T-helper 9 cell (primary cell): ENCODE results near the gene BCO1.
"Not testable (repeated sequence)": the region's sequence is repeated elsewhere in the genome, so short reads cannot be mapped to it uniquely, and the experiment has no call there.

Source experiments
- DNase-seq: peaks from one replicate; pipeline ENCODE4 v3.0.0-alpha.2; 2020
- total RNA-seq, 2 donors: gene quantifications; one replicate each; lab custom pipeline; 2026; lab: John Stamatoyannopoulos, UW

BCO1 gene, protein sequence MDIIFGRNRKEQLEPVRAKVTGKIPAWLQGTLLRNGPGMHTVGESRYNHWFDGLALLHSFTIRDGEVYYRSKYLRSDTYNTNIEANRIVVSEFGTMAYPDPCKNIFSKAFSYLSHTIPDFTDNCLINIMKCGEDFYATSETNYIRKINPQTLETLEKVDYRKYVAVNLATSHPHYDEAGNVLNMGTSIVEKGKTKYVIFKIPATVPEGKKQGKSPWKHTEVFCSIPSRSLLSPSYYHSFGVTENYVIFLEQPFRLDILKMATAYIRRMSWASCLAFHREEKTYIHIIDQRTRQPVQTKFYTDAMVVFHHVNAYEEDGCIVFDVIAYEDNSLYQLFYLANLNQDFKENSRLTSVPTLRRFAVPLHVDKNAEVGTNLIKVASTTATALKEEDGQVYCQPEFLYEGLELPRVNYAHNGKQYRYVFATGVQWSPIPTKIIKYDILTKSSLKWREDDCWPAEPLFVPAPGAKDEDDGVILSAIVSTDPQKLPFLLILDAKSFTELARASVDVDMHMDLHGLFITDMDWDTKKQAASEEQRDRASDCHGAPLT
- 0 reads per million in 2 donors for total RNA-seq

DNA sequence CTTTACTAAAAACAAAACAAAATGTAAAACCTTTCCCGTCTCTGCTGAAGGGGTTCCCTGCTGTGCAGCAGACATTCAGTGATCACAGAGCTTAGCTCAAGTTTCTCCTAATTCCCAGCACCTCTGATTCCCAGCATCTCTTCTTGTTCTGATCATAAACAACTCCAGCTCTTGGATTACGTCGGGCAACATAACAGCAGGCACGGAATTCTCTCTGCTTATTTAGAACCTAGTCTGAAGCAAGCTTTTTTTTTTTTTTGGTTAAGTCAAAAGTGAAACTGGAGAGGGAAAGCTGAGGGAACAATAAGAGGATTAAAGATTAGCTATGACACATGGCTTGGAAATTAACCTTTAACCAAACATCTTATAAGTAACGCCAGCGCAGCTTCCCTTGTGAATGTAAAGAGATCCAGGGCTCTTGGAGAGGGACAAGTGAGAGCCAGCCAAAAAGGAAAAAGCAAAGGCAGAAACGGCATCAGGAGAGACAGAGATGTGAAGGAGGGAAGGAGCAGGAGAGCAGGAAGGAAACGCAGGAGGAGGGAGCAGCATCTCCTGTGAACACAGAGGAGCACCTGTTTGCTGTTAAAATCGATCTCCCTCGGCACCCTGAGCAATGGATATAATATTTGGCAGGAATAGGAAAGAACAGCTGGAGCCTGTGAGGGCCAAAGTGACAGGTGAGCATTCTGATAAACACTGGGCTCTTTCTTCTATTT is at the start of gene BCO1:
Gene BCO1, plus strand, starts transcription at position 394 of the 716 bp plus-strand sequence. Its CDS starts 220 bp downstream, at position 614.
- DNase-seq, result no peak

DNA sequence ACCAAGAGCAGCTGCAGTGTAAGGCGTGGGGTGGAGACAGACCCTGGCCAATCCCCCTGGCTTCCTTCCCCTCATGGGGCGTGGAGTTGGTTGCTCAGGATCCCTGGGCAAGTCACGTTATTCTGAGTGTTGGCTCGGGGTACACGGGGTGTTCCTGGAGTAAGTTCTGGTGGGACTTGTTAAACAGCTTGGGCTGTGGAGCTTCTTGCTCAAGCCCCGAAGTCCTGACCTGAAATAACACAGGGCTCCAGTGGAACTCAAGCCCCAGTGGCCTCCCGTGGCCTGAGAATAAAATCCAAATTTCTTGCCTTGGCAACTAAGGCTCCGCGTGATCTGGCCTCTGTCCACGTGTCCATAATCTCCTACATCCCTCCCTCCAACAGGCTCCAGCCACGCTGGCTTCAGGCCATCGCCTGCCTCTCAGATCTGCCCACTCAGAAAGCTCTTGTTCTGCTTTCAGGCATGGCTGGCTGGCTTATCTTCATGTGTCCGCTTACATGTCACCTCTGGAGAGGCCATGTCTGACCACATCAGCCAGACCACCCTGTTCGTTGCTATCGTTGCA is 49.3 kb upstream of the BCO1 start:
- DNase-seq, result no peak

DNA sequence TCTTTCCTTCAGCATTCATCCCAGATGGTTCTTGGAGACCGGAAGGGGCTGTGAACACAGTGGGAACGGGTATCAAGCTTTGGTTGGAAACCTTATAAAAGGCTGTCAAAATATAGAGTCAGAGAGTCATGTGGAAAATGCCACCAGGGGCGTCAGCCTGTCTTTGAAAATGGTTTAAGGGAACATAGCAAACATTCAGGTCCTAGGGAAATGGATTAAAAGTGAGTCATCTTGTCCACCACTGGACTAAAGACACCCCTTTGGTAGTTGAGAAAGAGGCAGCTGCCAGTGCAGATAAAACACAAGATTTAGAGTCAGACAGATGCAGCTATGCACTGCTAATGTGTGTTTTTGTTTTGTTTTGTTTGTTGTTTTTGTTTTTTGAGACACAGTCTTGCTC is 47.8 kb upstream of the BCO1 start:
- no peak for DNase-seq

DNA sequence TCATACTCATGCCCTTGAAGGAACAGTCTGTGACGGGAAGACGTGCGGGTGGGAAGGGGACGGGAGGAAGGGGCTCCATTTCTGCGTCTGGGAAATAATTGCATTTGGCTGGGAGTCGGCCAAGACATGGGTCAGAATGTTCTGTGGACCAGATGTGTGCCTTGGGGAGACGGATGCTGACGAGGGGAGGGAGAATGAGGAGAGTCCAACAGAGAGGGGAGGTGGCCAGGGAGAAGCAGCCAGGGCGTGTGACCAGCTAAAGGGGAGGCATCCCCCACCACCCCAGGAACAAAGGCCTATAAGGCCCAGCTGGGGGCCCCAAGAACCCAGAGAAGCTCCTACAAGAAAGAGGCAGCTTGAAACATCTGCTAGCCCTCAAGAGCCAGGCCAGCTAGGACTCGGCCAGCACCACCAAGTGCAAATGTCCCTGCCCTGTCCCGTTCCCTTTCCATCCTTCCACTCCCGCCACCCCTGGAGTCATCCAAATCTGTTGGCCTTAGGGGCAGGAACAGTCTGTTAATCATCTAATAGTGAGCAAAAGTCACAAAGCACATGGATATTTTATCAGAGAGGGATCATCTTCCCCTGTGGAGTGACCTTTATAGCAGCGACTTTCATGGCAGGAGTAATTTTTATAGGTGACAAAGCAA is 42.5 kb upstream of the BCO1 start:
- DNase-seq, result no peak

DNA sequence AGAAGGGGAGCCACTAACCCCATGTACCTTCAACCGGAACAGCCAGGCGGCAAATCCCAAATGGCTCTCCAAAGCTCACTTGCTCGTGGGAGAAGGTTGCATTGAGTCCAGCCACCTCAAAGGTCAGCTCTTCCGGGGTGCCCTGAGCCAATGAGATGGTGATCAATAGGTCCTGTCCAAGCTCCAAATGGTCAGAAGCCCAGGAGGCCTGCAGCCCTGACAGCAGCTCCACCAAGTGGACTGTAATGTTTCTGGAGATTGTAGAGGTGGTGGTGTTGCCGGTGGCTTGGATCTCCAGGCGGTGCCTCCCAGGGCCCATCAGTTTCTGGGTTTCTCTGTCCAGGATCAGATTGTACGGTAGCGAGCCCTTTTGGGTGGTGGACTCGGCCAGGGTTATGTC is 39.9 kb upstream of the BCO1 start:
- DNase-seq, result no peak

DNA sequence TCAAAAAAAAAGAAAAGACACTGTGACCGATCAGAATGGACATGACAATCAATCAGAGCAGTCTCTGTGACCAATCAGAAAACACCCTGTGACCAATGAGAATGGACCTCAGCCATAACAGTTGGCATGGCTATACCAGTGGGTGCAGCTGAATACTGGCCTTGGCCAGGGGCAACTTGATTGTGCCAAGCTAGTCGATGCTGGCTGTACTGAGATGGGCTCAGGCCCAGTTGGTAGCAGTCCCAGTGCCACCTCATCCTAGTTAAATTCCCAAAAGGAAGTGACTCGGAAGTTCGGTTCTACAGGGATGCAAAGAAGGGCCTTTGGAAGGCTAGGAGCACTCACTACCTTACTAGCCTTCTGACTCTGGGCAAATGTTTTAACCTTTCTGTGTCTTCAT is 37.2 kb upstream of the BCO1 start:
- DNase-seq, result no peak

DNA sequence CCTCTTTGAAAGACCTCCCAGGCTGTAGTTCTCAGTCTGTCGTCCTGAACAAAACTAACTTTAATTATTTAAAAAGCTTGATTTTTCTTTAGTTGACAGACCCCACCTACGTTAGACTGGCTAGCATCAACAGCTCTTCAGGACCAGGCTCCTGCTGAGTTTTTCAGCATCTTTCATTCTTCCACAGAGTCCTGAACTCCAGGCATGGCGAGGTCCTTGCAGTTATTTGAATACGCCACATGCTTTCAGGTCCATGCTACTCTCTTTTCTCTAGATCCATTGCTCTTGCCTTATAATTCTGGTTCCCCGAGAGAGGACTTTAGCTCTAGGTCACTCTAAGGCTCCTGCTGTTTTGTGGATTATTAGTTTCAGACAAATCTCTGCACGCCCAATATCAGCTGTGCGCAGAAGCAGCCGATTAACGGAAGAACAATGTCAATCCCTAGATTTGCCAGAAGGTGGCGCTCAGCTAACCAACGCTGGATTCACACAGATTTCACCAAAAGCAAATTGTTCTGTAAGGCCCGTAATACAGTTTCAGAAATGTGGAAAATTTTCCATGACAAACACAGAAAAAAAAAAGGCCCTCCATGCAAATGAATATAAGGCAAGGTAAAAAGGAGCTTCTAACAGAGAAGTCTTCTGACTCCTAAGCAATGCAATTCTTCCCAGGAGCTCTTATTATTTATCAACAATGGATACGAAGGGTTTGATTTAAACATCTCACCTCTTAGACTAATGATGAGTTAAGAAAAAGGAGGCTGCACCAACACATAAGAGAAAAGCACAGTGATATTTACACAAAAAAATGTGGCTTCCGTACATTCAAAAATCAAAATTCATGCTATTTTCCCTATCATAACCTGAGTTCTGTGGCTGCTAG is 33.5 kb upstream of the BCO1 start:
- peak; percentile 27 for DNase-seq

DNA sequence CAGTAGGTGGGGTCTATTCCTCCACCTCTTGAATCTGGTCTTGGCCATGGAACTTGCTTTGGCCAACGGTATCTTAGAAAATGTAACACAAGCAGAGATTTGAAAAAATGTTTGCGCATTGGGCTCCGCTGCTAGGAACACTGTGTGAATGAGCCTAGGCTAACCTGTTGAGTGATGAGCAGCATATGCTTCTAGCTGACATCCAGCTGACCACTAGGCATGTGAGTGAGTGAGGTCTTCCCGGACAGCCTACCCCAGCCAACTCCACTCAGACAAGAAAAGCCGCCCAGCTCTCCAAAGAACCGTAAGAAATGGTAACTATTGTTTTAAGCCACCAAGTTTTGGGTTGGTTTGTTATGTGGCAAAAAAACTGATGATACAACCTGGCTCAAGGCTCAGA is 31.4 kb upstream of the BCO1 start:
- DNase-seq, result no peak

DNA sequence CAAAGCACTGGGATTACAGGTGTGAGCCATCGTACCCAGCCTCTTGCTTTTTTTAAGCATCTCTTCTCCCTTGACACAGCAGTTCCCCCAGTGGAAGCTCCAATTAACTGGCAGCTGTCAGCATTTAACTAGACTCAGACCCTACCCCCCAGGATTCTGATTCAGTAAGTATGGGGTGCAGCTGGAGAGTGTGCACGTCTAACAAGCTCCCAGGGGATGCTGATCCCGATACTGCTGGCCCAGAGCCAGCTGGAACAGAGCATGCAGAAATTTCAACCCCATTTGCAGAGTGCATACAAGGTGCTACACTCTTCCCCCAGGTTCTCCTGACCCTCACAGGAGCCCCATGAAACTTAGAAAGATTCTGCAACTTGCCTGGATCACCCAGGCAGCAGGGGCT is 27.7 kb upstream of the BCO1 start:
- no peak for DNase-seq

DNA sequence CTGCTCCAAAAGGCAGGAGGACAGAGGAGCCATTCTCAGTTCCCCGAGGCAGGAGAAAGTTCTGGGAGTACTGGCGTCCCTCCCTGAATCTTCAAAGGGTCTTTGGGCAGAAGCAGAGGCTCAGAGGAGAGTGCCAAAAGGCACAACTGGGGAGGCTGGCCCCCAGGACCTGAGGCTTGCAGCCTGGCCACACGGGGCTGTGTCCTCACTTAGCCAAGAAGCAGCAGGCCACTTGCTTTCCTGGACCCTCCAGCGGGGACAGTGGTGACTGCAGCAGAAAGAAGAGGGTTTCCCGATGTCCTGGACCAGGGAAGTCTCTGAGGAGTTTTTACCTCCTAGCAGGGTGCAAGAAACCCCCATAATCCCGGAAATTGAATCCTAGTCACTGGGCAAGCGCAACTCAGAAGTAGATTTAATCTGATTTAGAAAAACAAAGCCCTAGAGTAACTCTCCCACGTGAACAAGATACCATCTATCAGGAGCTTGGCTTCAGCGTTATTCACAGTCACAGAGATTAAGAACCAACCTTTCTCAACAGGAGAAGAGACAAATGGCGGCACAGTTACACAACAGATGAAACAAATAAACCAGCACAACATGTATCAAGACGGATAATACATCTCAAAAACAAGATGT is 25.5 kb upstream of the BCO1 start:
- DNase-seq, result no peak

DNA sequence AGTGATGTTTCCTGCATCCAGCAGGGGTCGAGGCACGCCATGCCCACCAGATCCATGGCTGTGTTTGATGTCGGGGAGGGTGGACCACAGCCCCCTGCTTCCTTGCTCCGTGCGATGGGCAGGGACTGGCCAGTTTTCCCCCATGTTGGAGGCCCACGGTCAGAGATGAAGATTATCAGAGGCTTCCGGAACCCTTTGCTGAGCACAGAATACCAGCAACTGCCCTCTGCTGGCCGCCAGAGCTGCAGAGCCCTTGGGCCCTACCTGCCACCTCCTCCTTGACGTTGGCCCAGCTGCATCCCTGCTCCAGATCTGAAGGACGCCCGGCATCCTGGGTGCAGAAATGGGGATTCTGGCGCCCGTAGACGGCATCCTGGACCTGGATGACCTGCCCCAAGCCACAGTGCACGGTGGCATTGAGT is 23.7 kb upstream of the BCO1 start:
- no peak for DNase-seq

DNA sequence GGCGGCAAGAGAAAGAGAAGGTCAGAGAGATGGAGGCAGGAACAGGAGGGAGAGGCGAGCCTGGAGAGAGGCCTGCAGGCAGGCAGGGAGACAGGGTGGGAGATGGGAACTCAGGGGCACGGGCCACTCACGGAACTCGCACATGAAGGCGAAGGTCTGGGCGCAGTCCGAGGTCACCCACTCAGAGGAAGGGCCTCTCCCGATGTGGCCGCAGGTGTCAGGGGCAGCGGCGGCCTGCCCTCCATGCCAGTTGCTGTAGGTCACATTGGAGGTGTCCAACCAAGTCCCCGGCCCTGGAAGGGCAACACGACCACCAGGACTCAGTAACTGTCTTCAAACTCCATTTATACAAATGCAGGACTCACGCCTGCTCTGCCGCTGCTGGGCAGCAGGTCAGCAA is 22.4 kb upstream of the BCO1 start:
- no peak for DNase-seq

DNA sequence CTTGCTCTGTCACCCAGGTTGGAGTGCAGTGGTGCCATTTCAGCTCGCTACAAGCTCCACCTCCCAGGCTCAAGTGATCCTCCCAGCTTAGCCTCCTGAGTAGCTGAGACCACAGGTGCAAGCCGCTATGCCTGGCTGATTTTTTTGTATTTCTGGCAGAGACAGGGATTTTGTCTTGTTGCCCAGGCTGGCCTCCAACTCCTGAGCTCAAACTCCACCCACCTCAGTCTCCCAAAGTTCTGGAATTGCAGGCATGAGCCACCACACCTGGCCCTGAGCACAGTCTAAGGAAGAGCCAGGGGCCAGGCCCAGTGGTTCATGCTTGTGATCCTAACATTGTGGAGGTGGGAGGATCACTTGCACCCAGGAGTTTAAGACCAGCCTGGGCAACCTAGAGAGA is 21.8 kb upstream of the BCO1 start:
- no peak for DNase-seq

DNA sequence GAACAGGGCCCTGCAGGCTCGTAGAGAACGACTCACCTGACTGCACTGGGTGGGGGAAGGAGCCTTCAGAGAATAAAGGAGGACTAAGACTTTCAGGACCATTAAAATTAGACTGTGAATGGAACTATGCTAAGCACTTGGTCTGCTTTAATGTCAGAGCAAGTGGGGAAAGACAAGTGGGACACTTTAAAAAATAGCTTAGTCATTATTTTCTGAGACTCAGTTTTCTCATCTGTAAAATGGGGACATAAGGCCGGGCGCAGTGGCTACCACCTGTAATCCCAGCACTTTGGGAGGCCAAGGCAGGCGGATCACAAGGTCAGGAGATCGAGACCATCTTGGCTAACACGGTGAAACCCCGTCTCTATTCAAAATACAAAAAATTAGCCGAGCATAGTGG is 19.3 kb upstream of the BCO1 start:
- no peak for DNase-seq

DNA sequence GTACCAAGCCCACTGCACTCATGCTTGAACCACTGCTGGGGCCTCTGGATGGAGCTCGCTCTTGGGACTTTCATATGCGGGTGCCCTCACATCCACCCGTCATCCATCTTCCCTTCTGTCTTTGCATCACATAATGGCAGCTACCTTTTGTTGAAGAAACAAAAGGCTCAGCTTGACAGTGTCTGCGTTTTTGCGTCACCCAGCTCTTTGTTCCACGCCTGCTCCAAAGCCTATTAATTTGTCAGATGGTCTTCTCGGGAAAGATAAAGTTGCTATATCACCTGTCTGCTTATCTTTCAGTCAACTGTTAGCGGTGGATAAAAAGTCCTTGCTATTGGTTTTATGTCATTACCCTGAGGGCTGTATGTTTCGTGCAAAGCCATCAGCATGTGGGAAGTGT is 18.1 kb upstream of the BCO1 start:
- no peak for DNase-seq

DNA sequence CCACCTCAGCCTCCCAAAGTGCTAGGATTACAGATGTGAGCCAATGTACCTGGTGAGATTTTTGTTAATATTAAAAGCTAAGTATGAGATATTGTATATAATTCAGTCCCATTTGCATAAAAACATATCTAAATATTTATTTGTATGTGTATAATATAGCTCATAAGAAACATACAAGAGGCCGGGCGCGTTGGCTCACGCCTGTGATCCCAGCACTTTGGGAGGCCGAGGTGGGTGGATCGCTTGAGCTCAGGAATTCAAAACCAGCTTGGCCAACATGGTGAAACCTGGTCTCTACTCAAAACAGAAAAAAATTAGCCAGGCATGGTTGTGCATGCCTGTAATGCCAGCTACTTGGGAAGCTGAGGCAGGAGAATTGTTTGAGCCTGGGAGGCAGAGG is 16.8 kb upstream of the BCO1 start:
- DNase-seq, result no peak

DNA sequence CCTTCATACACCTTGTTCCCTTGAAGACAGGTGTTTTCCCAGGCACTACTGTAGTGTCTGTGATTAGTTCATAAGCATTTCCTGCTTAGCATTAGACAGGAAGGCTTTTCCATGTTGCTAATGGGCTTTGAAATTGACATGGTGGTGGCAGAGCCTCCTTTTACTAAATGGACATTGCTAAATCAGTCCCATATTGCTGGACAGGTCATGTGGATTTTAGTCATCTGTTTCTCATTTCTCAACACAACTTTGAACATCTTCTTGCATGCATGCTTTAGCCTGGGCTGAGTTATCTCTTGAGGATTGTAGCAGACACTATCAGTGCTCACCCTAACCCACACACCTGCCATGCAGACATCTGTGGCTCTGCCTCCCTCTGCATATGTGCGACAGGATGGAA is 13.7 kb upstream of the BCO1 start:
- no peak for DNase-seq

DNA sequence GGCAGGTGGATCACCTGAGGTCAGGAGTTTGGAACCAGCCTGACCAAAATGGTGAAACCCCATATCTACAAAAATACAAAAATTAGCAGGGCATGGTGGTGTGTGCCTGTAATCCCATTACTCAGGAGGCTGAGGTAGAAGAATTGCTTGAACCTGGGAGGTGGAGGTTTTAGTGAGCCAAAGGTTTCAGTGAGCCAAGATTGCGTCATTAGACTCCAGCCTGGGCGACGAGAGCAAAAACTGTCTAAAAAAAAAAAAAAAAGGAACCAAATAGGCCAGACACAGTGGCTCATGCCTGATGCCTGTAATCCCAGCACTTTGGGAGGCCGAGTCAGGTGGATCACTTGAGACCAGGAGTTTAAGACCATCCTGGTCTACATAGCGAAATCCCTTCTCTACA is 12.8 kb upstream of the BCO1 start:
- not testable (repeated sequence) for DNase-seq

DNA sequence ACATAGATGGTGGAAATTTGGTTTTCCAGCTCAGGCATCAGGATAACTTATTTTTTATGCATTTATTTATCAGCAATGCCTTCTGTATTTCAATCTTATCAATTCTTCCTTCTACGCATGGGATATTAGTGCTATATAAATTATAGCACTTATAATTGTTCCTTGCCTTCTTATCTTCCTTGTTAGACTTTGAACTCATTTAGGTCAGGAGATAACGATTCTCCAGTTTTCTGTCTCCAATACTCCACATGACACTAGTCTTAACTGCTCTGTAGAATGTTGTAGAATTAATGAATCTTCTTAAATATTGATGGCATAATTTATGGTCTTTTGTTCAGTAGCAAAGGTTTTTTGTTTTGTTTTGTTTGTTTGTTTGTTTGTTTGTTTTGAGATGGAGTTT is 10.7 kb upstream of the BCO1 start:
- DNase-seq, result no peak

DNA sequence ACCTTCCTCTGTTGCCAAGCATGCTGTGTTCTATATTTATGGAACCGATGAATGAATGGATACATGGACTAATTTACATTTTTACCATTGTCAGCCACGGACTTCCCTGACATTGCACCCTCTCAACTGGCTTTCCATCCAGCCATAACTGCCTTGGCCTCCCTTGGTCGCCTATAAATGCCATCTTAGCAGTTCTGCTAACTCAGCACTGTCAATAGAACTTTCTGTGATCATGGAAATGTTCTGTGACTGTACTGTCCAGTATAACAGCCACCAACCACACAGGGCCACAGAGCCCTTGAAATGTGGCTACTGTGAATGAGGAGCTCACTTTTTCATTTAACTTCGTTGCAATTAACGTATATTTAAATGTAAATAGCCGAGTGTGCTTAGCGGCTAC is 8.7 kb upstream of the BCO1 start:
- no peak for DNase-seq

DNA sequence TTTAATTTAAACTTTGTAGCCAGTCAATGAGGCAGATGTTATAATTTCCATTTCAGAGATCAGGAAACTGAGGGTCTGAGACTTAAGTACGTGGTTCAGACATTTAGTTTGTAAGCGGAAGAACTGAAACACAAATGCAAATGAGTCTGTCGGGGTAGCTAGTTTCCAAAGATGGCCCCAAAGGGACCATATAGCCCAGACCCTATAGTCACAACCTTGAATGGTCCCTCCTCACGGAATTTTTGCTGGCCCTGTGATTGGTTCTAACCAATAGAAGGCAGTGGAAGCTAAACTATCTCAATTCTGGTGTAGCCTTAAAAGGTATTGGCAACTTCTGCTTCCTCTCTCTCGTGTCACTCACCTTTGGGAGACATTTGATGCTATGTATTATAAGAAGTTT is 7.5 kb upstream of the BCO1 start:
- no peak for DNase-seq
